ENCODE data around the gene ITGA3.

- TF ChIP-seq POLR2A (IDR thresholded peaks at IDR 0.05; ENCODE audit: low read length) = no peak
- no peak for TF ChIP-seq GATA1 (IDR thresholded peaks at IDR 0.05; ENCODE audit: low read depth, low read length)
Observed at GRCh38 chr17:50109785-50110184, 53.9 kb downstream of the ITGA3 start.

Measured in erythroblast (primary cell).